Astrocyte (in vitro differentiated cells and primary cell): Measurements from ENCODE around the gene CXCL13. TPM values are rescaled to one million over a fixed set of nuclear protein-coding genes. Genes with fewer than 3 reads are reported as not detected.
A peak's percentile ranks its signal among the peaks of the same experiment; 100 is the strongest.

ENCODE experiments used
- DNase-seq: peaks from one replicate; pipeline ENCODE4 v3.0.0-alpha.2; 2010; ENCODE audit warnings: low read depth
- FAIRE-seq: peaks from 2 replicates; lab custom pipeline; 2011; peaks lifted over from hg19 to GRCh38; lab: Jason Lieb, UNC
- H2AFZ ChIP-seq: 2 replicates; pipeline ENCODE4 v1.6.0; 2012; ENCODE audit warnings: low read depth, low read length, inconsistent platforms
- H3K27ac ChIP-seq: 2 replicates; pipeline ENCODE4 v1.5.1; 2011; ENCODE audit warnings: low read depth, low read length, inconsistent platforms
- H3K27me3 ChIP-seq: 2 replicates; pipeline ENCODE4 v1.6.0; 2011; ENCODE audit warnings: low read length, inconsistent platforms; ENCODE audit not compliant: insufficient read depth
- H3K36me3 ChIP-seq: 2 replicates; pipeline ENCODE4 v1.5.1; 2011; ENCODE audit warnings: low read length, inconsistent platforms; ENCODE audit not compliant: insufficient read depth
- H3K4me1 ChIP-seq: 2 replicates; pipeline ENCODE4 v1.5.1; 2011; ENCODE audit warnings: low read length, inconsistent platforms; ENCODE audit not compliant: insufficient read depth
- H3K4me2 ChIP-seq: 2 replicates; pipeline ENCODE4 v1.6.0; 2012; ENCODE audit warnings: low read length, inconsistent platforms
- H3K4me3 ChIP-seq: 2 replicates; pipeline ENCODE4 v1.5.1; 2011; ENCODE audit warnings: low read depth, mild to moderate bottlenecking, low read length, inconsistent platforms; ENCODE audit not compliant: insufficient read depth
- H3K79me2 ChIP-seq: 2 replicates; pipeline ENCODE4 v1.6.0; 2012; ENCODE audit warnings: mild to moderate bottlenecking, low read length, inconsistent platforms; ENCODE audit not compliant: insufficient read depth
- H3K9ac ChIP-seq: 2 replicates; pipeline ENCODE4 v1.6.0; 2012; ENCODE audit warnings: mild to moderate bottlenecking, low read length, inconsistent platforms
- H3K9me3 ChIP-seq: 2 replicates; pipeline ENCODE4 v1.5.1; 2012; ENCODE audit warnings: low read depth, mild to moderate bottlenecking, low read length, inconsistent platforms; ENCODE audit not compliant: insufficient read depth
- H4K20me1 ChIP-seq: 2 replicates; pipeline ENCODE4 v1.6.0; 2012; ENCODE audit warnings: low read length, inconsistent platforms; ENCODE audit not compliant: insufficient read depth
- H3K27ac Mint-ChIP-seq: one replicate; pipeline ENCODE4 v1.8.0; 2021; ENCODE audit warnings: mild to moderate bottlenecking, mixed read lengths; ENCODE audit not compliant: unreplicated experiment
- H3K27me3 Mint-ChIP-seq: one replicate; pipeline ENCODE4 v1.8.0; 2021; ENCODE audit warnings: low read depth, mixed read lengths; ENCODE audit not compliant: unreplicated experiment
- H3K36me3 Mint-ChIP-seq: one replicate; pipeline ENCODE4 v1.8.0; 2021; ENCODE audit warnings: low read depth, mixed read lengths; ENCODE audit not compliant: unreplicated experiment
- H3K4me1 Mint-ChIP-seq: one replicate; pipeline ENCODE4 v1.8.0; 2021; ENCODE audit warnings: low read depth, mixed read lengths; ENCODE audit not compliant: unreplicated experiment
- H3K4me3 Mint-ChIP-seq: one replicate; pipeline ENCODE4 v1.8.0; 2021; ENCODE audit warnings: mild to moderate bottlenecking, moderate library complexity, mixed read lengths; ENCODE audit not compliant: unreplicated experiment
- H3K9me3 Mint-ChIP-seq: one replicate; pipeline ENCODE4 v1.8.0; 2021; ENCODE audit warnings: mild to moderate bottlenecking, mixed read lengths; ENCODE audit not compliant: unreplicated experiment
- CTCF ChIP-seq: IDR thresholded peaks from 2 replicates; pipeline ENCODE4 v1.5.1; 2011; ENCODE audit warnings: low read depth, mild to moderate bottlenecking, inconsistent platforms, low read length, moderate library complexity; ENCODE audit not compliant: insufficient read depth
- EZH2 ChIP-seq: IDR thresholded peaks from 2 replicates; pipeline ENCODE4 v1.6.1; 2012; ENCODE audit warnings: mild to moderate bottlenecking, low read length, inconsistent platforms; ENCODE audit not compliant: insufficient read depth
- total RNA-seq: library from RNA; stranded (reverse); gene quantifications from 2 replicates; pipeline ENCODE4 v1.2.1, GENCODE V29; 2021

The CXCL13 gene
- total RNA-seq, 1 donor from 2014 or later = not detected

DNA sequence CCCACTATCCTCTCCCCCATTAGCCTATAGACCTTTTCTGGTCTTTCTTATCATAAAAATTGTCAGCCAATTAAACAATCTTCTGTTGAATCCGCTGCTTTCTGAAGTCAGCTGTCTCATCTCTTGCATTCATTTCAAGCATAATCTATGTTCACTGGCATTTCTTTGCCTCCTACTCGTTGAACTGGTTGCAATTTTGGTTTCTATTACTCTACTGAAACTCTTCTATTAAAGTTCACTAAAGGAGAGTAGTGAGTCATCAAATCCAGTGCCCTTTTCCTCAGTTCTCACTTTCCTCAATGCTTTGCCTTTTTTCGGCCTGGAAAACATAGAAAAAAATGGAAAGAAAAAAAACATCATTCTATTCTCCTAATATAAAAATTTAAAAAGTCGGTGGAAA is 23.9 kb upstream of the CXCL13 start:
- TF ChIP-seq EZH2 = no peak
- TF ChIP-seq CTCF = no peak
- no peaks in the 10 kb centered on the region for H3K9me3 ChIP-seq
- Mint-ChIP-seq H3K4me3 (no peak overlapping the region), H3K27ac (peak overlapping the region; percentile 78), H3K4me1 (peaks cover 43% of the 10 kb centered on the region), H3K9me3 (peaks cover 2% of the 10 kb centered on the region), H3K27me3 (no peaks in the 10 kb centered on the region), H3K36me3 (no peaks in the 10 kb centered on the region)
- H4K20me1 ChIP-seq = no peaks in the 10 kb centered on the region
- no peak overlapping the region for H3K9ac ChIP-seq
- DNase-seq = no peak
- peaks cover 13% of the 10 kb centered on the region for H3K4me1 ChIP-seq
- no peak for FAIRE-seq
- no peak overlapping the region for H3K4me2 ChIP-seq
- H3K36me3 ChIP-seq = no peaks in the 10 kb centered on the region
- no peak overlapping the region for H2AFZ ChIP-seq
- no peaks in the 10 kb centered on the region for H3K27me3 ChIP-seq
- no peaks in the 10 kb centered on the region for H3K79me2 ChIP-seq
- H3K27ac ChIP-seq = no peak overlapping the region
- H3K4me3 ChIP-seq = no peak overlapping the region

DNA sequence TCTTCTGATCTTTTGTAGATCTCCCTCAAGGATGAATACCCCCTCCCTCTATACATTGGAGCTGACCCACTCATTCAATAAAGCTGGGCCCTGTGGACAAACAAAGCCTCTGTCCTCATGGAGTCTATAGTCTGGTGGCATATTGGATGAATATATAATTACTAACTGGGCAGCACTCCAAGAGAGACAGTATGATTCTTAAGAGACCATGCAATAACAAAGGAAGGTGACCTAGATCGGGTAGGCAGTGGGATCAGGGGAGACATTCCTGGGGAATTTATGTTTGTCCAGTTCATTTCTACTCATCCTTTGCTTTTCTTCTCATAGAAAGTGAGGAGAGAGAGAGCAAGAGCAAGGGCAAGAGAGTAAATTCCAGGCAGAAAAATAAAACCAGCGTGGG is 23.5 kb upstream of the CXCL13 start:
- H3K27me3 ChIP-seq = no peaks in the 10 kb centered on the region
- DNase-seq (no peak), FAIRE-seq (no peak)
- H3K36me3 ChIP-seq = no peaks in the 10 kb centered on the region
- H3K9ac ChIP-seq = no peak overlapping the region
- H3K27ac ChIP-seq = no peak overlapping the region
- TF ChIP-seq EZH2 = no peak
- TF ChIP-seq CTCF = no peak
- H3K9me3 Mint-ChIP-seq = peaks cover 2% of the 10 kb centered on the region
- H3K4me1 Mint-ChIP-seq = peaks cover 47% of the 10 kb centered on the region
- no peaks in the 10 kb centered on the region for H3K36me3 Mint-ChIP-seq
- H3K4me3 ChIP-seq = no peak overlapping the region
- no peaks in the 10 kb centered on the region for H3K79me2 ChIP-seq
- no peaks in the 10 kb centered on the region for H3K9me3 ChIP-seq
- H4K20me1 ChIP-seq = no peaks in the 10 kb centered on the region
- H2AFZ ChIP-seq = no peak overlapping the region
- H3K27me3 Mint-ChIP-seq = no peaks in the 10 kb centered on the region
- H3K4me2 ChIP-seq = no peak overlapping the region
- peak overlapping the region; percentile 78 for H3K27ac Mint-ChIP-seq
- peaks cover 13% of the 10 kb centered on the region for H3K4me1 ChIP-seq
- H3K4me3 Mint-ChIP-seq = no peak overlapping the region

DNA sequence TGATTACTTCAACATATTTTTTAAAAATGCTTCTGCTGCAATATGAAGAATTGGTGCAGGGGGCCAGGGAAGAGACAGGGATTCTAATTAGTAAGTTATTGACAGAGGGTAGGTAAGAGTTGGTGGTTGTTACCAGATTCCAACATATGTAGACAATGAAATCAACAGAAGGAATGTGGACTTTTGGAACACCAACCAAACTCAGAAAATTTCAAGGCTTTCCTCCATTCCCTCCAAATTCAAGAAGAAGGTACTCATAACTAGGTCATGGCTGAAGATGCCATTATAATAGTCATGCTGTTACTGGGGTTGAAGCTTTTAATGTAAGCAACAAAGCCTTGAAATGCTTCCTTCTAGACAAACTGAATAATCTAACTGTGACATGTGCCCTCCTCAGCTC is 22.9 kb upstream of the CXCL13 start:
- no peak for FAIRE-seq
- H3K79me2 ChIP-seq = no peaks in the 10 kb centered on the region
- H3K4me2 ChIP-seq = no peak overlapping the region
- no peaks in the 10 kb centered on the region for H3K36me3 ChIP-seq
- peaks cover 2% of the 10 kb centered on the region for H3K9me3 Mint-ChIP-seq
- no peak overlapping the region for H3K27ac ChIP-seq
- H2AFZ ChIP-seq = no peak overlapping the region
- no peaks in the 10 kb centered on the region for H3K9me3 ChIP-seq
- no peaks in the 10 kb centered on the region for H3K36me3 Mint-ChIP-seq
- H3K4me1 Mint-ChIP-seq = peaks cover 51% of the 10 kb centered on the region
- DNase-seq = no peak
- peaks cover 13% of the 10 kb centered on the region for H3K4me1 ChIP-seq
- H3K27ac Mint-ChIP-seq = peak overlapping the region; percentile 78
- H4K20me1 ChIP-seq = no peaks in the 10 kb centered on the region
- no peak overlapping the region for H3K9ac ChIP-seq
- H3K27me3 ChIP-seq = no peaks in the 10 kb centered on the region
- H3K4me3 ChIP-seq = no peak overlapping the region
- no peaks in the 10 kb centered on the region for H3K27me3 Mint-ChIP-seq
- TF ChIP-seq CTCF (no peak), EZH2 (no peak)
- peak overlapping the region; percentile 6 for H3K4me3 Mint-ChIP-seq
